GM21515 (cell line): ENCODE data around the gene DNAI2.

Experiments used
- ATAC-seq: cut with Tn5 transposase; IDR thresholded peaks from one replicate; pipeline ENCODE4 v1.9.1; 2021; ENCODE audit not compliant: unreplicated experiment

Gene DNAI2

GRCh38 chr17:74360899-74361229 lies 86.8 kb downstream of the DNAI2 start:
- ATAC-seq = no peak

- no peak for ATAC-seq
Observed at GRCh38 chr17:74361230-74362068, 87.4 kb downstream of the DNAI2 start, which contains the start of gene BTBD17. TSS of gene BTBD17 (minus strand) at chr17:74361868. CDS start at chr17:74361819, 49 bp downstream.

GRCh38 chr17:74362069-74362405 lies 88.0 kb downstream of the DNAI2 start:
- ATAC-seq = no peak

- ATAC-seq = no peak
Observed at GRCh38 chr17:74362810-74363498, 88.9 kb downstream of the DNAI2 start.
